GM12891 (cell line): ENCODE measurements around the gene VAV3.
"Not testable (repeated sequence)": the region's sequence is repeated elsewhere in the genome, so short reads cannot be mapped to it uniquely, and the experiment has no call there.

Experiments
- DNase-seq: peaks from one replicate; pipeline ENCODE4 v3.0.0; 2011; ENCODE audit warnings: low spot score; ENCODE audit not compliant: insufficient read length
- FAIRE-seq: peaks from 2 replicates; lab custom pipeline; 2011; peaks lifted over from hg19 to GRCh38; lab: Jason Lieb, UNC
- PAX5 ChIP-seq: IDR thresholded peaks from 2 replicates; pipeline ENCODE4 v1.6.1; 2011; ENCODE audit warnings: low read length, moderate library complexity, mild to moderate bottlenecking; ENCODE audit not compliant: insufficient read depth, severe bottlenecking
- POLR2A ChIP-seq: IDR thresholded peaks from 2 replicates; pipeline ENCODE4 v1.6.1; 2011; ENCODE audit warnings: low read depth, low read length, control low read depth
- POLR2AphosphoS5 ChIP-seq: IDR thresholded peaks from 2 replicates; pipeline ENCODE4 v1.6.1; 2011; ENCODE audit warnings: low read depth, low read length, control low read depth
- POU2F2 ChIP-seq: IDR thresholded peaks from 2 replicates; pipeline ENCODE4 v1.6.1; 2011; ENCODE audit warnings: low read depth, mild to moderate bottlenecking, control low read depth, low read length, moderate library complexity
- SPI1 ChIP-seq: IDR thresholded peaks from 2 replicates; pipeline ENCODE4 v1.6.1; 2011; ENCODE audit warnings: low read depth, low read length, control low read depth
- TAF1 ChIP-seq: IDR thresholded peaks from 2 replicates; pipeline ENCODE4 v1.6.1; 2011; ENCODE audit warnings: low read depth, low read length, control low read depth

VAV3 gene

DNA sequence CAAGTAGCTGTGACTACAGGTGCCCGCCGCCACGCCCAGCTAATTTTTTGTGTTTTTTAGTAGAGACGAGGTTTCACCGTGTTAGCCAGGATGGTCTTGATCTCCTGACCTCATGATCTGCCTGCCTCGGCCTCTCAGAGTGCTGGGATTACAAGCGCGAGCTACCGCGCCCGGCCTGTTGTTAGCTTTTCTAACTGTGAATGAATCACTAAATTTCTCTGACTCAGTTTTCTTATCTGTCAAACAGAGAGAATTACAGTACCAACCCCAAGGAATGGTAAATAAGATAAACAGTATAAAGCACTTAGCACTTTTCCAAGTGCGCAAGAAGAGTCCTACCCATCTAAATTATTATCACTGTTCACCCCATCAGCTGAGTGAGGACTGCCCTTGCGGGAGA lies 193.6 kb downstream of the VAV3 start:
- DNase-seq (no peak), FAIRE-seq (no peak)
- TF ChIP-seq PAX5, result no peak
- no peak for TF ChIP-seq TAF1
- TF ChIP-seq POU2F2, result no peak
- TF ChIP-seq POLR2AphosphoS5, result no peak
- TF ChIP-seq POLR2A, result no peak

DNA sequence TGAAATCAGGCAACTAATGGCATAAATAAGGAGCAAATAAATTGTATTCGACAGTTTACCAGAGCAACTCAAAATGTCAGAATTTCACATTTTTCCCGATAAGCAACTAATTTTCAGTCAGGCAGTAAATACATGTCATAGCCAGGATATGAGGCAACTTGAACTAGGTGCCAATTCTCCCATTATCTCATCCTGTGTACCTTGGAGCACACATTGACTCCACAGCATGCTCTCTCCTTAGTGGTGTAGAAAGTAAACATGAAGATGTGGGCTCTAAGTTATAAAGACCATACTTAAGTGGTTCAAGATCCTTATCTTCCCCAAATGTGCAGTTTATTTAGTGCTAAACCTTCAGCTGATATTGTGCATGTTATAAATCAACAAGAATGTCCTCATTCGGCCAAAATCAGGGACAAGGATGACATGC lies 197.8 kb downstream of the VAV3 start:
- no peak for FAIRE-seq
- no peak for DNase-seq
- no peak for TF ChIP-seq POLR2A
- no peak for TF ChIP-seq POLR2AphosphoS5
- TF ChIP-seq POU2F2, result no peak
- TF ChIP-seq TAF1, result no peak
- no peak for TF ChIP-seq PAX5
- TF ChIP-seq SPI1, result no peak

DNA sequence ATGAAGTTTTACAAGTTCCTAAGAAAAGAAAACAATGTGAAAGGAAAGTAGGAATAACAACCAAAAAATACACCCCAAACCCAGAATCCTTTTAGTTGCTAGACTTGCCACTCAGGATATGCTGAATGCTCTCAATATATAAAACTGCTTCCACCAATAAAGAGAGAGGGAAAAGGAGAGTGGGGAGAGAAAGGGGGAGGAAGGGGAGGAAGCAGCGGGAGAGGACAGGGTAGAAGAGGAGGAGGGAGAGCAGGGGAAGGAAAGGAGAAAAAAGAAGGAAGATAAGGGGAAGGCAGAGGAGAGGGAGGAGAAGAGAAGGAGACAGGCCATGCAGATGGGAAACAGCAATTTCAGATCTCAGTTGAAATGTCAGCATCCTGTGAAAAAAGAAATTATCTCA lies 198.4 kb downstream of the VAV3 start:
- no peak for TF ChIP-seq TAF1
- TF ChIP-seq POU2F2, result no peak
- TF ChIP-seq POLR2A, result no peak
- no peak for TF ChIP-seq SPI1
- TF ChIP-seq PAX5, result no peak
- no peak for TF ChIP-seq POLR2AphosphoS5
- FAIRE-seq (no peak), DNase-seq (no peak)

DNA sequence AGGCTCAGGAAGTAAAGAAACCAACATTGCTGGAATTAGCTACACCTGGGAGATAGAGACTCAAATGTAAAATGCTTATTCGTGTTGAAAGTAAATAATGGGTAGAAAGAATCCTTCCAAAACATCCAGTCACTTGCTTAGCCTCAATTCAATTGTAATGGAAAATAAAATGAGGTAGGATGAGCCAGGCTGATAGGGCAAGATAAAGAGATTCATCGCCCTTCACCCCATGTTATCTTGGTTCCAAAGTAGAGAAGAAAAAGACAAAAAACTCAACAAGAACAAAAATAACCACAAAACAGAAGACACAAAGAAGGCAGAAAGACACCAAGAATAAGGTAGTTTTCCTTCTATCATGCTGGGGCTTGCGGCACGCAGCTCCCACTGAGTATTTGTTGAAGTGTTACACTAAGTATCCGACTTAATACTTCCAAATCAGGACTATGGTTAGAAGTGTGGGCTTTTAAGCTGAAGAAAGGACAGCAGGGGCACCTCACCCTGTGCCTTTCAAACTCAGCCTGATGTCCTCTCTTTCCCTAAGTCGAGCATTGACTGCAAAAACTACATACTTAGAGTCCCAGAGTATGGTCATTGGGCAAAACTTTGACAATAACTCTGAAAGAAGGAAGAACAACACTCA lies 202.1 kb downstream of the VAV3 start:
- TF ChIP-seq PAX5 (no peak), POU2F2 (no peak), POLR2A (no peak), POLR2AphosphoS5 (no peak), SPI1 (no peak), TAF1 (no peak)
- DNase-seq, result no peak
- FAIRE-seq, result no peak

DNA sequence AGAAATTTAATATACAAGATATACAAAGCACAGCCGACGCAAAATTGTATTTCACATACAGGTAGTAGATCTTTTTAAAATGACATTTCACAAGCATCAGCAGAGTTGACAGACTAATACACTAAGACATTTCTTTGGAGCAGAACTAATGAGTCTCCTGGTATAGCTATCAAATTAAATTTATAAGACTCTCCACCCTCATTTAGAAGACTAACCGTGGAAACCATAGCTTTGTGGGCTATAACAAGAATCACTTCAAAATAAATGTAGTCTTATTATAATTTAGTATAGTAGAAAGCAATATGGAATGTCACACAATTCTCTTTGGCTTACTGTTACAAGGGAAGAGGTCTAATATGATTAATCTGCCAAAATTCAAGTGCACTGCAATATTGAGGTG lies 204.9 kb downstream of the VAV3 start:
- no peak for DNase-seq
- TF ChIP-seq POU2F2 (no peak), TAF1 (no peak), POLR2AphosphoS5 (no peak), PAX5 (no peak), POLR2A (no peak), SPI1 (no peak)
- FAIRE-seq, result no peak

DNA sequence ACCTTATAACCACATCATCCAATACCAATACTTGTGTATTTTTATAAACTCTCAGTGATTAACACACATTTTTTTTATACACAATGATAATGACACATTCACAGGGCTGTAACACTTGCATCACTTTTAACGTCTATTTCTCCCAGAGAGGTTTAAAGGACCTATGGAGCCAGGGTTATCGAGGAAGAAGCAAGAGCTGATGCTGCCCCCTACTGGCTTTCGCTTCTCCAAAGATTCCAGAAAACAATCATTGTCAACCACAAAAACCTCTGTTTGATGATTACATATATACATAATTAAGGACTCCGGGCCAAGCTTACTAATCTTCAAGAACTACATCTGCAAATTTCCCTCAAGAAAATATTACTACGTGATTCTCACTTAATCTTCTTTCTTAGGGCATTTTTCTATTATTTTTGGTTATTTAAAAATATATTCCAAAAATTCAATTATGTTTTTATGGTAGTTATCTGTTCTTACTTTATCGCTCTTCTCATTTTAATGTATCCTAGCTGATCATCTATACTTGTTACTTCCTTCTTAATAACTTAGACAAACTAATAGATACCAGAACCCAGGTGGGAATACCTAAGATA lies 214.5 kb downstream of the VAV3 start:
- TF ChIP-seq PAX5 (no peak), SPI1 (no peak), POLR2A (no peak), POU2F2 (no peak), POLR2AphosphoS5 (no peak), TAF1 (no peak)
- no peak for FAIRE-seq
- no peak for DNase-seq

DNA sequence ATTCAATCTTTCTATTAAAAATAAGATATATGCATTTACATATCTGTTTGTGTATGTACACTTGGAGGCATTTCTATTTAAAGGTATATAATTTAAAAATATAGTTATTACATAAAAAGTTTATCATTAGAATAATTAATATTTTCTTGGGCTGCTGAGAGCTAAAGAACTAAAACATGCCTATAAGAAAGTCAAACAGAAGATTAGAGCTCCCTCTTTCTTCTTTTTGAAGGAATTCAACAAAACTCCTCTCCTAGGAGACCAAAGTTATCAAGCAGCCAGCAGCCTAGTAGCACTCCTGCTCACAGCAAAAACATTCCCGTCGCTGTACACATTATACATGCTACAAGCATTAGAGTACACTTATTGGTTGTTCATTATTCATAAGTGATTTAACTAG lies 216.4 kb downstream of the VAV3 start:
- FAIRE-seq (no peak), DNase-seq (no peak)
- TF ChIP-seq POLR2AphosphoS5, result no peak
- TF ChIP-seq TAF1, result no peak
- TF ChIP-seq PAX5, result no peak
- no peak for TF ChIP-seq POLR2A
- no peak for TF ChIP-seq SPI1
- TF ChIP-seq POU2F2, result no peak

DNA sequence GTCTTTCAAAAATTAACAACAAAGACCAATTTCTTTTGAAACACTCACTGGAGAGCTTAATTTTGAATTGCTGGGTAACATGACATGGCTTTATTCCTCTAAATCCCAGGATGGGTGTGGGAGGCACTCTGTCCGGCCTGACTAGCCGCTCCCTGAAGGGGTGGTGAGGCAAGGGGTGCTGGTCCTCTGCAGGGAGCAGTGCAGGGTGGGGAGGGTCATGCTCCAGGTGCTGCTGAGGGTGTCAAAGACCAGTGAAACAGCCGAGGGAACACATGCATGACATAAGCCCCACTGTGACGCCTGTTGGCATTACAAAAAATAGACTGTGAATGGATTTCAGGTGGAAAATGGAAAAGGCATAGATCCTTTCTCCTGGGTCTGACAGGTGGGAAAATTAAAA lies 223.7 kb downstream of the VAV3 start:
- DNase-seq, result no peak
- no peak for FAIRE-seq
- TF ChIP-seq POLR2AphosphoS5, result no peak
- no peak for TF ChIP-seq POLR2A
- no peak for TF ChIP-seq SPI1
- no peak for TF ChIP-seq POU2F2
- TF ChIP-seq TAF1, result no peak
- no peak for TF ChIP-seq PAX5

DNA sequence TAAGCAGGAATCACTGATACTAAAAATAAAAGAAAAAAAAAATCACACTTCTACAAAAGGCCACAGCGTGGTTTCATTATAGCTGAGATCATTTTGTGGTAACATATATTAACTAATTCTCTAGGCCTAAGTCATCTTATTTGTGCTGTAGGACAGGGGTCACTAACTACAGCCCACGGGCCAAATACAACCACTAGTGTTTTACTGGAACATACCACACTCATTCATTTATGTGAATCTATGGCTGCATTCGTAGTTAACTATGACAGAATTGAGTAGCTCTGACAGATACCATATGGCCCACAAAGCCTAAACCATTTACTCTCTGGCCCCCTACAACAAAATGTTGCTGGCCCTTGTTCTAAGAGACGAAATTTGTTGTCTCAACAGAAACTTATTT lies 224.4 kb downstream of the VAV3 start:
- TF ChIP-seq SPI1 (no peak), TAF1 (no peak), PAX5 (no peak), POLR2AphosphoS5 (no peak), POLR2A (no peak), POU2F2 (no peak)
- FAIRE-seq (no peak), DNase-seq (no peak)

DNA sequence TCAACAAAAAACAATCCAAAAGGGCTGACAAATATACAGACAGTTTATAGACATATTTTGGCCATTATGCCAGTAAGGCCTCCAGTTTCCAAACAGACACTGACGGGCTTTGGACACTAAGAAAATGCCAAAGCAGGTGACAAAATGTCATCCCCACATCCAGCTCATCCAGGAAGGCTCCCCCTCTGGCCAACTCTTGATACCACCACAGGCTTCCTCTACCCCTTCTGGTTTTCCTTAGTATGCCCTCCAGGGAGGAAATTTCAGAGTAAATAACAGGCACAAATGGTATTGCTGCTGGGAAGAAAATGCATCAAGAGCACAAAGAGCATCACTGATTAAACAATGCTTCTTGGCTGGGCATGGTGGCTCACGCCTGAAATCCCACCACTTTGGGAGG lies 225.3 kb downstream of the VAV3 start:
- DNase-seq, result no peak
- TF ChIP-seq SPI1 (no peak), TAF1 (no peak)

DNA sequence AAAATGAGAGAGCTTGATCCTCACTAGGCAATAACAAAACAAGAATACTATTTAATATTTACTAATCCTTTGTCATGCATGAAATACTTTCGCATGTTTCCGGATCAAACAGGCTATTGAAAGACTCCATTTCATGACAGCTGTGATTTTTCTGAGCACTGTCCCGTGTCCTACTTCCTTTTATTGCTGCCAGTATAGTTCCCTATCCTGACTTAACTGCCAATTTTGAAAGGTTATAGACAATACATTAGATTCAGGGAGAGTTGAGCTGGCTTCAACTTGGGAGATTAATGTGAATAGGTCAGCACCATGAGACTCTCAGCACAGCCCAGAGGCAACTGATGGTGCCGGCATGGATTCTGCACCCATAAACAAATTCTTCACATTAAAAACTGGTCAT lies 225.8 kb downstream of the VAV3 start:
- no peak for DNase-seq
- no peak for FAIRE-seq
- no peak for TF ChIP-seq TAF1
- TF ChIP-seq PAX5, result no peak
- no peak for TF ChIP-seq POU2F2
- no peak for TF ChIP-seq POLR2AphosphoS5
- TF ChIP-seq POLR2A, result no peak
- TF ChIP-seq SPI1, result no peak

More for the DNA sequence above, 225.3 kb downstream of the VAV3 start:
- no peak for FAIRE-seq

DNA sequence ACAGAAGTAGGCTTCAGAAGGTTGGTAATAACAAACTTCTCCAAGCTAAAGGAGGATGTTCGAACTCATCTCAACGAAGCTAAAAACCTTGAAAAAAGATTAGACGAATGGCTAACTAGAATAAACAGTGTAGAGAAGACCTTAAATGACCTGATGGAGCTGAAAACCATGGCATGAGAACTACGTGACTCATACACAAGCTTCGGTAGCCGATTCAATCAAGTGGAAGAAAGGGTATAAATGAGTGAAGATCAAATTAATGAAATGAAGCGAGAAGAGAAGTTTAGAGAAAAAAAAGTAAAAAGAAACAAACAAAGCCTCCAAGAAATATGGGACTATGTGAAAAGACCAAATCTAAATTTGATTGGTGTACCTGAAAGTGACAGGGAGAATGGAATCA lies 231.6 kb downstream of the VAV3 start:
- DNase-seq, FAIRE-seq: not testable (repeated sequence)
